KMS-11 (cell line): ENCODE results near the gene CAV1.

ENCODE experiments used
- H2AFZ ChIP-seq: fragments of 200-600 bp; sonication (generic); 2 replicates; pipeline ENCODE4 v1.6.1; 2016; ENCODE audit warnings: antibody characterized with exemption, mixed run types, low read depth
- H3K27ac ChIP-seq: fragments of 200-600 bp; sonication (generic); 2 replicates; pipeline ENCODE4 v1.6.1; 2016; ENCODE audit warnings: mild to moderate bottlenecking, mixed run types
- H3K27me3 ChIP-seq: fragments of 200-600 bp; sonication (generic); 2 replicates; pipeline ENCODE4 v1.6.1; 2017; ENCODE audit warnings: mild to moderate bottlenecking, low read depth, mixed run types, moderate library complexity; ENCODE audit not compliant: insufficient read depth
- H3K36me3 ChIP-seq: fragments of 200-600 bp; sonication (generic); 2 replicates; pipeline ENCODE4 v1.6.1; 2017; ENCODE audit warnings: mild to moderate bottlenecking, mixed run types; ENCODE audit not compliant: insufficient read depth
- H3K4me1 ChIP-seq: fragments of 200-600 bp; sonication (generic); 2 replicates; pipeline ENCODE4 v1.6.1; 2016; ENCODE audit warnings: mild to moderate bottlenecking, low read depth, mixed run types; ENCODE audit not compliant: poor library complexity, severe bottlenecking
- H3K4me2 ChIP-seq: fragments of 200-600 bp; sonication (generic); 2 replicates; pipeline ENCODE4 v1.7.0; 2016; ENCODE audit warnings: mild to moderate bottlenecking, mixed run types
- H3K4me3 ChIP-seq: fragments of 200-600 bp; sonication (generic); IDR thresholded peaks from 2 replicates; pipeline ENCODE4 v1.6.1; 2017; ENCODE audit warnings: low read depth, low read length, mixed read lengths; ENCODE audit not compliant: insufficient read depth
- H3K79me2 ChIP-seq: fragments of 200-600 bp; sonication (generic); 2 replicates; pipeline ENCODE4 v1.6.1; 2016; ENCODE audit warnings: low read depth, mixed run types; ENCODE audit not compliant: insufficient read depth
- H3K9ac ChIP-seq: fragments of 200-600 bp; sonication (generic); 2 replicates; pipeline ENCODE4 v1.6.1; 2016; ENCODE audit warnings: mild to moderate bottlenecking, mixed run types
- H4K20me1 ChIP-seq: fragments of 200-600 bp; sonication (generic); 2 replicates; pipeline ENCODE4 v1.6.1; 2016; ENCODE audit warnings: mild to moderate bottlenecking, mixed run types; ENCODE audit not compliant: insufficient read depth
- TF ChIP-seq, protein P1 (sequence below): fragments of 200-600 bp; sonication (generic); conservative IDR thresholded peaks from 2 replicates; pipeline ENCODE4 v1.6.1; 2017; ENCODE audit warnings: low read depth, mild to moderate bottlenecking, antibody characterized with exemption, low read length, moderate library complexity, mixed read lengths

Gene CAV1

DNA sequence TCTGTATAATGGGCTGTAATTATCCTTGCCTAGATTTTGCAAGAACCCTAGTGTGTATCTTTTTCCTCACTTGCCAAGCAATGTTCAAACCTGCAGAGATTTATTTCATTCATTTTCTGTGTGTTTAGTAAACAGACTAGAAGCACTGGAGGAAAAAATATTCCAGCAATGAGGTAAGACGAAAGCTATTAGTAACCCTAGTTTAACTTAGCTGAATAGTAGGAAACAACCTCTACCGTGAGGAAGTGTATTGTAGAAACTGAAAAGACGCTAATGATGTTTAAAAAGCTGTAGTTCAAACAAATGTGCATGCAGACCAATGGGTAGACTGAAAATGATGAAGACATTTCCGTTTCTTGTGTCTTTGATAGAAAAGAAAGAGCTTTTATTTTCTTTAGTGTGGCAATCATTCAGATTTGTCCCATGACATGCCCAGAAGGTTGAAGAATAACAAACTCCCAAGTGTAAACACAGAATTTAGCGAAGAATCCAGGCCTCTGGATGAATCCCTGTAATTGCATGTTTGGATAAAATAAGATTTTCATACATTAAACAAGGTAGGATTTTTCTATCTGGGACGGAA lies 20.7 kb downstream of the CAV1 start:
- H3K4me3 ChIP-seq = no peak overlapping the region
- no peaks in the 10 kb centered on the region for H3K4me1 ChIP-seq
- H3K4me2 ChIP-seq = no peak overlapping the region
- no peak overlapping the region for H3K9ac ChIP-seq
- H3K27me3 ChIP-seq = no peaks in the 10 kb centered on the region
- no peaks in the 10 kb centered on the region for H3K36me3 ChIP-seq
- no peaks in the 10 kb centered on the region for H4K20me1 ChIP-seq
- no peak overlapping the region for H3K27ac ChIP-seq
- H3K79me2 ChIP-seq = no peaks in the 10 kb centered on the region
- TF ChIP-seq, protein P1, sequence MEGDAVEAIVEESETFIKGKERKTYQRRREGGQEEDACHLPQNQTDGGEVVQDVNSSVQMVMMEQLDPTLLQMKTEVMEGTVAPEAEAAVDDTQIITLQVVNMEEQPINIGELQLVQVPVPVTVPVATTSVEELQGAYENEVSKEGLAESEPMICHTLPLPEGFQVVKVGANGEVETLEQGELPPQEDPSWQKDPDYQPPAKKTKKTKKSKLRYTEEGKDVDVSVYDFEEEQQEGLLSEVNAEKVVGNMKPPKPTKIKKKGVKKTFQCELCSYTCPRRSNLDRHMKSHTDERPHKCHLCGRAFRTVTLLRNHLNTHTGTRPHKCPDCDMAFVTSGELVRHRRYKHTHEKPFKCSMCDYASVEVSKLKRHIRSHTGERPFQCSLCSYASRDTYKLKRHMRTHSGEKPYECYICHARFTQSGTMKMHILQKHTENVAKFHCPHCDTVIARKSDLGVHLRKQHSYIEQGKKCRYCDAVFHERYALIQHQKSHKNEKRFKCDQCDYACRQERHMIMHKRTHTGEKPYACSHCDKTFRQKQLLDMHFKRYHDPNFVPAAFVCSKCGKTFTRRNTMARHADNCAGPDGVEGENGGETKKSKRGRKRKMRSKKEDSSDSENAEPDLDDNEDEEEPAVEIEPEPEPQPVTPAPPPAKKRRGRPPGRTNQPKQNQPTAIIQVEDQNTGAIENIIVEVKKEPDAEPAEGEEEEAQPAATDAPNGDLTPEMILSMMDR = no peak
- H2AFZ ChIP-seq = no peak overlapping the region

DNA sequence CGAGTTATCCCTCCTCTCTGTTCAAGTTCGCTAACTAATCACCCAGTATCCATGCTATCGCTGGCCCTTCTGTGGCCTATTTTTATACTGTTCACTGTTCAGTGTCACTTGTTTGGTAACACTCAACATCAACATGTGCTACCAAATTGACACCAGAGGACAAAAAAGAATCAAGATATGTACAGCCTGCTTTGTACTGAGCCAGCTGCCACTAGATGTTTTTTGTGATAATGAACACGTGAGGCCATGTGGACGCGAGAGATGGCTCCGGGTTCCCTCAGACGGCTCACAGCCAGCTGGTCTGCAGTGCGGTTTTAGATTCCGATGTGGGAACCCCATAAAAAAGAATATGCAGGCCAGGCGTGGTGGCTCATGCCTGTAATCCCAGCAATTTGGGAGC lies 21.2 kb downstream of the CAV1 start:
- H2AFZ ChIP-seq = no peak overlapping the region
- no peak overlapping the region for H3K4me2 ChIP-seq
- no peaks in the 10 kb centered on the region for H4K20me1 ChIP-seq
- H3K4me3 ChIP-seq = no peak overlapping the region
- H3K27me3 ChIP-seq = no peaks in the 10 kb centered on the region
- no peaks in the 10 kb centered on the region for H3K79me2 ChIP-seq
- no peaks in the 10 kb centered on the region for H3K36me3 ChIP-seq
- TF ChIP-seq, protein P1 = no peak
- no peak overlapping the region for H3K9ac ChIP-seq
- no peak overlapping the region for H3K27ac ChIP-seq
- no peaks in the 10 kb centered on the region for H3K4me1 ChIP-seq

DNA sequence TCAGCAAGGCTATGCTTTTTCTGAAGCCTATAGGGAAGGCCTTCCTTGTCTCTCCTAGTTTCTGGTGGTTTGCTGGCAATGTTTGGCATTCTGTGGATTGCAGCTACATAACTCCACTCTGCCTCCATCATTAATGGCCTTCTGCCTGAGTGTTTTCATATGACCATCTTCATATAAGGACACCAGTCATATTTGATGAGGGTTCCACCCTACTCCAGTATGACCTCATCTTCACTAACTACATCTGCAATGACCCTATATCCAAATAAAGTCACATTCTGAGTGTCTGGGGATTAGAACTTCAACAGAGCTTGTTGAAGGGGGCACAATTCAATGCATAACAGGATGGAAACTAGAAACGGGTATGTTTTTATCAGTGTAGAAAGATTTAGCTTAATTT lies 22.1 kb downstream of the CAV1 start:
- H3K9ac ChIP-seq = no peak overlapping the region
- no peak overlapping the region for H3K4me3 ChIP-seq
- H3K4me2 ChIP-seq = no peak overlapping the region
- H3K27ac ChIP-seq = no peak overlapping the region
- no peaks in the 10 kb centered on the region for H3K79me2 ChIP-seq
- no peaks in the 10 kb centered on the region for H3K36me3 ChIP-seq
- no peak overlapping the region for H2AFZ ChIP-seq
- TF ChIP-seq, protein P1 = no peak
- H3K27me3 ChIP-seq = no peaks in the 10 kb centered on the region
- no peaks in the 10 kb centered on the region for H3K4me1 ChIP-seq
- no peaks in the 10 kb centered on the region for H4K20me1 ChIP-seq

DNA sequence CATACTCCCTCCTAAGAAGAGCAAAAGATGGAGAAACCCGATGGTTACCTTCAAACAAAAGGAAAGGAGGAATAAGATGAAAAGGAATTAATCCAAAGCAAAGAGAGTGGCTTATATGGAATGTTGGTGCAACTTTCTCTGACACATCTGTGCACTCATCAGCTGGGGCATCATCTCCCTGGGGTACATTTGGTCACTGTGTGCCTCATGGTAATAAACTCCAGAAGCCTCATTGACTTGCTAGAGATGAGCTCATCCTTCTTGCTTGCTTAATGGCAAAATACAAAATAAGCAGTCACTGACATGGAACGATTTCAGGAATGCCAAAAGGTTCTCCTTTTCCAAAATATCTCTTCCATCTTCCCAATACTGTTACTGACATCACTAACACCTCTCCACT lies 22.5 kb downstream of the CAV1 start:
- Histone ChIP-seq H3K27ac (no peak overlapping the region), H3K36me3 (no peaks in the 10 kb centered on the region), H3K4me1 (no peaks in the 10 kb centered on the region), H3K9ac (no peak overlapping the region), H3K4me2 (no peak overlapping the region), H3K4me3 (no peak overlapping the region), H4K20me1 (no peaks in the 10 kb centered on the region), H3K27me3 (no peaks in the 10 kb centered on the region), H3K79me2 (no peaks in the 10 kb centered on the region), H2AFZ (no peak overlapping the region)
- TF ChIP-seq, protein P1 = no peak
